HEK293 (cell line): ENCODE results near the gene PTPMT1.

ENCODE experiments used
- MYNN ChIP-seq: fragments of 450-650 bp; formaldehyde crosslinking; IDR thresholded peaks from 2 replicates; pipeline ENCODE4 v1.5.1; 2016; ENCODE audit warnings: missing biosample characterization, missing genetic modification characterization, borderline replicate concordance
- ZBTB1 ChIP-seq: fragments of 450-650 bp; formaldehyde crosslinking; IDR thresholded peaks from 2 replicates; pipeline ENCODE4 v1.5.1; 2016; ENCODE audit warnings: missing biosample characterization, missing genetic modification characterization
- ZNF138 ChIP-seq: fragments of 450-650 bp; formaldehyde crosslinking; IDR thresholded peaks from 2 replicates; pipeline ENCODE4 v1.5.1; 2016; ENCODE audit warnings: missing biosample characterization, missing genetic modification characterization, borderline replicate concordance
- ZNF785 ChIP-seq: fragments of 450-650 bp; formaldehyde crosslinking; IDR thresholded peaks from 2 replicates; pipeline ENCODE4 v1.5.1; 2016; ENCODE audit warnings: missing biosample characterization, missing genetic modification characterization
- TF ChIP-seq, protein P1 (sequence below): fragments of 450-650 bp; formaldehyde crosslinking; IDR thresholded peaks from 2 replicates; pipeline ENCODE4 v1.5.1; 2016; ENCODE audit warnings: missing biosample characterization, missing genetic modification characterization
- TF ChIP-seq, protein P2 (sequence below): fragments of 450-650 bp; formaldehyde crosslinking; IDR thresholded peaks from 2 replicates; pipeline ENCODE4 v1.5.1; 2016; ENCODE audit warnings: missing biosample characterization, missing genetic modification characterization, borderline replicate concordance
- TF ChIP-seq, protein P3 (sequence below): fragments of 450-650 bp; formaldehyde crosslinking; IDR thresholded peaks from 2 replicates; pipeline ENCODE4 v1.5.1; 2016; ENCODE audit warnings: missing biosample characterization, missing genetic modification characterization

DNA sequence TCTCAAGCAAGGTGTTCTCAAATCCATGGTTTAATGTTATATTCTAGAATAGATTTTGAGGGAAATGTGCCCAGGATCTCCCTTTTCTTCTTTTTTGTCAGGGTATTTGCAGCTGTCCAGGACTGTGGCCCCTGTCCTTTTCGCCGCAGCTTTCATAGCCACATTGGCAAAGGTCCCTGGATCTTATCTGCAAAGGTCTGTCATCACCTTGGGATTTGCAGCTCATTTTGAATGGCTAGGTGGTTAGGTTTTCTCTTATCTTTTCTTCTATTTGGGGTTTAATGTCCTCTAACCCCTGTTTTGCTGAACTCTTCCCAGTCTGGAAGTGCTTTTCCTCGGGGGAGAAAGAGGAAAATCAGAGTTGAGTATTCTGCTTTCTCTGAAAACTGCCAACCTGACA, 40.5 kb downstream of the PTPMT1 start:
- TF ChIP-seq, protein P1, sequence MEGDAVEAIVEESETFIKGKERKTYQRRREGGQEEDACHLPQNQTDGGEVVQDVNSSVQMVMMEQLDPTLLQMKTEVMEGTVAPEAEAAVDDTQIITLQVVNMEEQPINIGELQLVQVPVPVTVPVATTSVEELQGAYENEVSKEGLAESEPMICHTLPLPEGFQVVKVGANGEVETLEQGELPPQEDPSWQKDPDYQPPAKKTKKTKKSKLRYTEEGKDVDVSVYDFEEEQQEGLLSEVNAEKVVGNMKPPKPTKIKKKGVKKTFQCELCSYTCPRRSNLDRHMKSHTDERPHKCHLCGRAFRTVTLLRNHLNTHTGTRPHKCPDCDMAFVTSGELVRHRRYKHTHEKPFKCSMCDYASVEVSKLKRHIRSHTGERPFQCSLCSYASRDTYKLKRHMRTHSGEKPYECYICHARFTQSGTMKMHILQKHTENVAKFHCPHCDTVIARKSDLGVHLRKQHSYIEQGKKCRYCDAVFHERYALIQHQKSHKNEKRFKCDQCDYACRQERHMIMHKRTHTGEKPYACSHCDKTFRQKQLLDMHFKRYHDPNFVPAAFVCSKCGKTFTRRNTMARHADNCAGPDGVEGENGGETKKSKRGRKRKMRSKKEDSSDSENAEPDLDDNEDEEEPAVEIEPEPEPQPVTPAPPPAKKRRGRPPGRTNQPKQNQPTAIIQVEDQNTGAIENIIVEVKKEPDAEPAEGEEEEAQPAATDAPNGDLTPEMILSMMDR (tag by site-specific recombination): no peak
- no peak for TF ChIP-seq ZBTB1 (tag by site-specific recombination)
- no peak for TF ChIP-seq MYNN (tag by site-specific recombination)
- no peak for TF ChIP-seq ZNF785 (tag by site-specific recombination)
- TF ChIP-seq, protein P2, sequence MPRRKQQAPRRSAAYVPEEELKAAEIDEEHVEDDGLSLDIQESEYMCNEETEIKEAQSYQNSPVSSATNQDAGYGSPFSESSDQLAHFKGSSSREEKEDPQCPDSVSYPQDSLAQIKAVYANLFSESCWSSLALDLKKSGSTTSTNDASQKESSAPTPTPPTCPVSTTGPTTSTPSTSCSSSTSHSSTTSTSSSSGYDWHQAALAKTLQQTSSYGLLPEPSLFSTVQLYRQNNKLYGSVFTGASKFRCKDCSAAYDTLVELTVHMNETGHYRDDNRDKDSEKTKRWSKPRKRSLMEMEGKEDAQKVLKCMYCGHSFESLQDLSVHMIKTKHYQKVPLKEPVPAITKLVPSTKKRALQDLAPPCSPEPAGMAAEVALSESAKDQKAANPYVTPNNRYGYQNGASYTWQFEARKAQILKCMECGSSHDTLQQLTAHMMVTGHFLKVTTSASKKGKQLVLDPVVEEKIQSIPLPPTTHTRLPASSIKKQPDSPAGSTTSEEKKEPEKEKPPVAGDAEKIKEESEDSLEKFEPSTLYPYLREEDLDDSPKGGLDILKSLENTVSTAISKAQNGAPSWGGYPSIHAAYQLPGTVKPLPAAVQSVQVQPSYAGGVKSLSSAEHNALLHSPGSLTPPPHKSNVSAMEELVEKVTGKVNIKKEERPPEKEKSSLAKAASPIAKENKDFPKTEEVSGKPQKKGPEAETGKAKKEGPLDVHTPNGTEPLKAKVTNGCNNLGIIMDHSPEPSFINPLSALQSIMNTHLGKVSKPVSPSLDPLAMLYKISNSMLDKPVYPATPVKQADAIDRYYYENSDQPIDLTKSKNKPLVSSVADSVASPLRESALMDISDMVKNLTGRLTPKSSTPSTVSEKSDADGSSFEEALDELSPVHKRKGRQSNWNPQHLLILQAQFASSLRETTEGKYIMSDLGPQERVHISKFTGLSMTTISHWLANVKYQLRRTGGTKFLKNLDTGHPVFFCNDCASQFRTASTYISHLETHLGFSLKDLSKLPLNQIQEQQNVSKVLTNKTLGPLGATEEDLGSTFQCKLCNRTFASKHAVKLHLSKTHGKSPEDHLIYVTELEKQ (tag by site-specific recombination): no peak
- TF ChIP-seq ZNF138 (tag by site-specific recombination): no peak
- TF ChIP-seq, protein P3, sequence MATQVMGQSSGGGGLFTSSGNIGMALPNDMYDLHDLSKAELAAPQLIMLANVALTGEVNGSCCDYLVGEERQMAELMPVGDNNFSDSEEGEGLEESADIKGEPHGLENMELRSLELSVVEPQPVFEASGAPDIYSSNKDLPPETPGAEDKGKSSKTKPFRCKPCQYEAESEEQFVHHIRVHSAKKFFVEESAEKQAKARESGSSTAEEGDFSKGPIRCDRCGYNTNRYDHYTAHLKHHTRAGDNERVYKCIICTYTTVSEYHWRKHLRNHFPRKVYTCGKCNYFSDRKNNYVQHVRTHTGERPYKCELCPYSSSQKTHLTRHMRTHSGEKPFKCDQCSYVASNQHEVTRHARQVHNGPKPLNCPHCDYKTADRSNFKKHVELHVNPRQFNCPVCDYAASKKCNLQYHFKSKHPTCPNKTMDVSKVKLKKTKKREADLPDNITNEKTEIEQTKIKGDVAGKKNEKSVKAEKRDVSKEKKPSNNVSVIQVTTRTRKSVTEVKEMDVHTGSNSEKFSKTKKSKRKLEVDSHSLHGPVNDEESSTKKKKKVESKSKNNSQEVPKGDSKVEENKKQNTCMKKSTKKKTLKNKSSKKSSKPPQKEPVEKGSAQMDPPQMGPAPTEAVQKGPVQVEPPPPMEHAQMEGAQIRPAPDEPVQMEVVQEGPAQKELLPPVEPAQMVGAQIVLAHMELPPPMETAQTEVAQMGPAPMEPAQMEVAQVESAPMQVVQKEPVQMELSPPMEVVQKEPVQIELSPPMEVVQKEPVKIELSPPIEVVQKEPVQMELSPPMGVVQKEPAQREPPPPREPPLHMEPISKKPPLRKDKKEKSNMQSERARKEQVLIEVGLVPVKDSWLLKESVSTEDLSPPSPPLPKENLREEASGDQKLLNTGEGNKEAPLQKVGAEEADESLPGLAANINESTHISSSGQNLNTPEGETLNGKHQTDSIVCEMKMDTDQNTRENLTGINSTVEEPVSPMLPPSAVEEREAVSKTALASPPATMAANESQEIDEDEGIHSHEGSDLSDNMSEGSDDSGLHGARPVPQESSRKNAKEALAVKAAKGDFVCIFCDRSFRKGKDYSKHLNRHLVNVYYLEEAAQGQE: no peak
